Measurements from ENCODE around the gene GFY.

The GFY gene

GRCh38 chr19:49428547-49429451 is 3.6 kb downstream of the GFY start:
- no peak for DNase-seq

GRCh38 chr19:49430172-49430677 is 5.0 kb downstream of the GFY start:
- no peak for DNase-seq

- no peak for DNase-seq
Observed at GRCh38 chr19:49430678-49431329, 5.6 kb downstream of the GFY start.

GRCh38 chr19:49431330-49431749 is 6.2 kb downstream of the GFY start:
- DNase-seq = no peak

- no peak for DNase-seq
Observed at GRCh38 chr19:49432141-49433073, 7.2 kb downstream of the GFY start.

GRCh38 chr19:49433240-49433901 is 8.2 kb downstream of the GFY start:
- DNase-seq = no peak

- no peak for DNase-seq
Observed at GRCh38 chr19:49434907-49435583, 9.9 kb downstream of the GFY start.

- DNase-seq = no peak
Observed at GRCh38 chr19:49435670-49436069, 10.5 kb downstream of the GFY start.

GRCh38 chr19:49436381-49437017 is 11.3 kb downstream of the GFY start:
- no peak for DNase-seq

- no peak for DNase-seq
Observed at GRCh38 chr19:49437231-49437630, 12.0 kb downstream of the GFY start.

GRCh38 chr19:49438261-49438660 is 13.1 kb downstream of the GFY start:
- DNase-seq = no peak

- no peak for DNase-seq
Observed at GRCh38 chr19:49439836-49440235, 14.6 kb downstream of the GFY start.

- DNase-seq = no peak
Observed at GRCh38 chr19:49440439-49441209, 15.4 kb downstream of the GFY start.

GRCh38 chr19:49441210-49441959 is 16.2 kb downstream of the GFY start, which contains the start of gene SLC17A7:
Gene SLC17A7, minus strand, starts transcription at chr19:49441527. Its CDS starts 148 bp downstream, at chr19:49441379.
- no peak for DNase-seq

- no peak for DNase-seq
Observed at GRCh38 chr19:49441960-49442350, 16.8 kb downstream of the GFY start.

GRCh38 chr19:49442354-49442753 is 17.2 kb downstream of the GFY start:
- no peak for DNase-seq

GRCh38 chr19:49442771-49443365 is 17.7 kb downstream of the GFY start:
- DNase-seq = no peak

GRCh38 chr19:49443366-49444099 is 18.3 kb downstream of the GFY start:
- peak; percentile 100 for DNase-seq
